C4-2B (cell line): ENCODE results near the gene CCDC15.

Experiments used
- H3K27ac ChIP-seq: fragments of 450-650 bp; 2 replicates; pipeline ENCODE4 v1.5.1; 2017
- CTCF ChIP-seq: fragments of 450-650 bp; conservative IDR thresholded peaks from 2 replicates; pipeline ENCODE4 v1.5.1; 2017; ENCODE audit warnings: mild to moderate bottlenecking
- ZFX ChIP-seq: fragments of 450-650 bp; IDR thresholded peaks from 2 replicates; pipeline ENCODE4 v1.6.1; 2017

Gene CCDC15

GRCh38 chr11:124920356-124920755, 33.6 kb upstream of the CCDC15 start:
- TF ChIP-seq ZFX (no peak), CTCF (no peak)
- H3K27ac ChIP-seq = peak overlapping the region; percentile 20; the same call in 1 of the 2 replicates

- no peak for TF ChIP-seq CTCF
- no peak for TF ChIP-seq ZFX
Observed at GRCh38 chr11:124920870-124921609, 33.0 kb upstream of the CCDC15 start.

GRCh38 chr11:124922831-124923230, 31.2 kb upstream of the CCDC15 start:
- H3K27ac ChIP-seq = no peak overlapping the region
- no peak for TF ChIP-seq ZFX

More at GRCh38 chr11:124920870-124921609, 33.0 kb upstream of the CCDC15 start:
- no peak overlapping the region for H3K27ac ChIP-seq

GRCh38 chr11:124923296-124923695, 30.7 kb upstream of the CCDC15 start:
- TF ChIP-seq ZFX (no peak), CTCF (no peak)
- H3K27ac ChIP-seq = no peak overlapping the region

GRCh38 chr11:124928942-124929665, 24.9 kb upstream of the CCDC15 start:
- no peak for TF ChIP-seq ZFX
- TF ChIP-seq CTCF = no peak
- peak overlapping the region; percentile 18; the same call in 1 of the 2 replicates for H3K27ac ChIP-seq

- no peak for TF ChIP-seq CTCF
- no peak for TF ChIP-seq ZFX
- peak overlapping the region; percentile 29; the same call in 1 of the 2 replicates for H3K27ac ChIP-seq
Observed at GRCh38 chr11:124930799-124931198, 23.2 kb upstream of the CCDC15 start.

- no peak for TF ChIP-seq ZFX
- 0 out of 2 replicates have a peak, but pooled peaks have one; percentile 19 for TF ChIP-seq CTCF
- H3K27ac ChIP-seq = no peak overlapping the region
Observed at GRCh38 chr11:124934862-124935547, 19.0 kb upstream of the CCDC15 start.
